Lung (tissue), 12 donors: ENCODE results near the gene RIMKLB. TPM values are rescaled to one million over a fixed set of nuclear protein-coding genes. Genes with fewer than 3 reads are reported as not detected.

Experiments used
- ATAC-seq: fragments of 200-7000 bp; cut with Tn5 transposase; one replicate; pipeline ENCODE4 v1.9.1; 2020; ENCODE audit warnings: moderate number of reproducible peaks; ENCODE audit not compliant: insufficient read depth, low FRiP score
- DNase-seq, 3 donors: peaks; one replicate each; pipeline ENCODE4 v3.0.0-alpha.2; 2013 to 2017
- H3K27ac ChIP-seq, 2 donors: one replicate each; pipeline ENCODE4 v1.5.1; 2013; ENCODE audit warnings: mild to moderate bottlenecking in 2 of 2, moderate library complexity in 2 of 2, control low read depth in 1 of 2, inconsistent platforms in 1 of 2, low read depth in 1 of 2, low read length in 1 of 2
- H3K27me3 ChIP-seq, 3 donors: one replicate each; pipeline ENCODE4 v1.5.1; 2013; ENCODE audit warnings: low read length in 2 of 3; ENCODE audit not compliant: control insufficient read depth in 3 of 3, insufficient read depth in 3 of 3
- H3K36me3 ChIP-seq, 4 donors: one replicate each; pipeline ENCODE4 v1.5.1; 2013; ENCODE audit warnings: low read length in 4 of 4, mild to moderate bottlenecking in 1 of 4, moderate library complexity in 1 of 4; ENCODE audit not compliant: control insufficient read depth in 4 of 4, insufficient read depth in 4 of 4
- H3K4me1 ChIP-seq, 5 donors: one replicate each; pipeline ENCODE4 v1.5.1; 2013; ENCODE audit warnings: low read length in 5 of 5, mild to moderate bottlenecking in 2 of 5, moderate library complexity in 1 of 5; ENCODE audit not compliant: control insufficient read depth in 5 of 5, insufficient read depth in 5 of 5
- H3K4me3 ChIP-seq: one replicate; pipeline ENCODE4 v1.5.1; 2013; ENCODE audit warnings: mild to moderate bottlenecking, control low read depth, moderate library complexity
- H3K9ac ChIP-seq, 2 donors: one replicate each; pipeline ENCODE4 v1.5.1; 2013; ENCODE audit warnings: low read length in 2 of 2, control low read depth in 1 of 2; ENCODE audit not compliant: insufficient read depth in 1 of 2
- H3K9me3 ChIP-seq, 4 donors: one replicate each; pipeline ENCODE4 v1.5.1; 2013; ENCODE audit warnings: low read length in 3 of 4, mild to moderate bottlenecking in 1 of 4, moderate library complexity in 1 of 4; ENCODE audit not compliant: control insufficient read depth in 4 of 4, insufficient read depth in 3 of 4
- CTCF ChIP-seq: IDR thresholded peaks from 2 replicates; pipeline ENCODE4 v1.5.1; 2012; ENCODE audit warnings: mild to moderate bottlenecking; ENCODE audit errors: control extremely low read depth, extremely low read depth
- WGBS, 2 donors: extraction: QIAGEN DNeasy Blood & Tissue Kit; methylation state at CpG; one replicate each; pipeline ENCODE4 v1.1.7; 2013; 5-methylcytosine and 5-hydroxymethylcytosine counted together
- polyA plus RNA-seq, 2 donors: library from polyadenylated mRNA; stranded (reverse); fragments of 200-250 nt; gene quantifications; one replicate each; pipeline ENCODE4 v1.2.1, GENCODE V29; 2013
- total RNA-seq, 2 donors: library from RNA; depleted of rRNA in 1 of 2; stranded (reverse); fragments of >200 nt in 1 of 2; gene quantifications; one replicate each; pipeline ENCODE4 v1.2.1, GENCODE V29; 2014 to 2021
- donor health status: control.
- donor health status: control.
- donor health status: Bipolar disorder and iron deficiency.
- donor health status: healthy.
- donor health status: DM: yes; HTN: yes; CAD: no.

Gene RIMKLB
- total and polyA plus RNA-seq, 4 donors = 19.9 to 95.1 (median 35.7) TPM

GRCh38 chr12:8678661-8679111, 19.1 kb upstream of the RIMKLB start:
- Histone ChIP-seq H3K9ac (no peak overlapping the region), H3K4me3 (no peak overlapping the region), H3K9me3 (no peaks in the 10 kb centered on the region), H3K27ac (no peak overlapping the region), H3K4me1 (peaks cover 0 to 13% (median 4%) of the 10 kb centered on the region in 5 donors), H3K27me3 (no peaks in the 10 kb centered on the region), H3K36me3 (no peaks in the 10 kb centered on the region)
- no peak for TF ChIP-seq CTCF
- ATAC-seq = no peak
- 82 to 93% methylated on average over 3 of the region's 3 CpGs for WGBS, 2 donors
- no peak for DNase-seq

GRCh38 chr12:8680533-8680932, 17.3 kb upstream of the RIMKLB start:
- H3K27ac ChIP-seq = no peak overlapping the region
- TF ChIP-seq CTCF = no peak
- no peak for DNase-seq
- no peak overlapping the region for H3K9ac ChIP-seq
- H3K9me3 ChIP-seq = no peaks in the 10 kb centered on the region
- 85 to 90% methylated on average over 9 of the region's 9 CpGs for WGBS, 2 donors
- ATAC-seq = no peak
- H3K4me1 ChIP-seq = peaks cover 0 to 13% (median 4%) of the 10 kb centered on the region in 5 donors
- no peaks in the 10 kb centered on the region for H3K36me3 ChIP-seq
- no peak overlapping the region for H3K4me3 ChIP-seq
- no peaks in the 10 kb centered on the region for H3K27me3 ChIP-seq

- Histone ChIP-seq H3K9me3 (no peaks in the 10 kb centered on the region), H3K4me3 (no peak overlapping the region), H3K9ac (no peak overlapping the region), H3K36me3 (no peaks in the 10 kb centered on the region), H3K4me1 (peaks cover 0 to 13% (median 4%) of the 10 kb centered on the region in 5 donors), H3K27me3 (no peaks in the 10 kb centered on the region), H3K27ac (peak overlapping the region in 1 of 2 donors; percentile 56)
- no peak for ATAC-seq
- 40 to 63% methylated on average over 11 of the region's 11 CpGs for WGBS, 2 donors
- TF ChIP-seq CTCF = no peak
- DNase-seq = peak in 2 of 3 donors; percentile 55 to 64
Observed at GRCh38 chr12:8681129-8681884, 16.5 kb upstream of the RIMKLB start.
